Esophagus muscularis mucosa (tissue), 4 donors: ENCODE measurements around the gene MYH11. TPM values are rescaled to one million over a fixed set of nuclear protein-coding genes. Genes with fewer than 3 reads are reported as not detected.

Source experiments
- DNase-seq: peaks from one replicate; pipeline ENCODE4 v3.0.0-alpha.2; 2017; ENCODE audit errors: extremely low spot score
- H3K27ac ChIP-seq, 4 donors: fragments of 200-600 bp; sonication (generic); replicated peaks in 1 of 4; 1 replicate in 3 of 4; 2 replicates in 1 of 4; pipeline ENCODE4 v1.5.1; 2016 to 2019; ENCODE audit warnings: mild to moderate bottlenecking in 1 of 4
- H3K27me3 ChIP-seq, 4 donors: fragments of 200-600 bp; sonication (generic); one replicate each; pipeline versions ENCODE4 v1.5.1 to v1.6.0; 2016 to 2019
- H3K36me3 ChIP-seq, 4 donors: fragments of 200-600 bp; sonication (generic); one replicate each; pipeline ENCODE4 v1.5.1; 2016 to 2019
- H3K4me1 ChIP-seq, 4 donors: fragments of 200-600 bp; sonication (generic); one replicate each; pipeline ENCODE4 v1.5.1; 2016 to 2019
- H3K4me3 ChIP-seq, 4 donors: fragments of 200-600 bp; sonication (generic); 1 replicate in 2 of 4; 2 replicates in 2 of 4; pipeline ENCODE4 v1.5.1; 2016 to 2019; ENCODE audit warnings: mild to moderate bottlenecking in 4 of 4, moderate library complexity in 1 of 4
- H3K9me3 ChIP-seq, 4 donors: fragments of 200-600 bp; sonication (generic); 1 replicate in 3 of 4; 2 replicates in 1 of 4; pipeline ENCODE4 v1.5.1; 2016 to 2019
- EP300 ChIP-seq: sonication (generic); formaldehyde crosslinking; IDR thresholded peaks from one replicate; pipeline ENCODE4 v1.6.1; 2017; ENCODE audit warnings: antibody characterized with exemption
- POLR2A ChIP-seq: fragments of 450-650 bp; IDR thresholded peaks from one replicate; pipeline ENCODE4 v1.6.1; 2017; ENCODE audit warnings: antibody characterized with exemption, moderate library complexity, mild to moderate bottlenecking, low read depth
- POLR2AphosphoS5 ChIP-seq, 2 donors: sonication (generic); formaldehyde crosslinking; IDR thresholded peaks; one replicate each; pipeline ENCODE4 v1.6.1; 2017; ENCODE audit warnings: antibody characterized with exemption in 2 of 2
- WGBS: methylation state at CpG from one replicate; pipeline ENCODE4 v1.1.5; 2018; 5-methylcytosine and 5-hydroxymethylcytosine counted together
- intact Hi-C: fragments of 100-400 bp; cut with DNase I; formaldehyde crosslinking; loops from one replicate; pipeline ENCODE4 v1.15.1; 2023
- total RNA-seq, 4 donors: library from RNA; depleted of rRNA; stranded (reverse); fragments of >200 nt; gene quantifications; one replicate each; pipeline versions ENCODE4 v1.1.0 to v1.2.1, GENCODE V29; 2016
- TF ChIP-seq, protein P1 (sequence below), 3 experiments: fragments of 200-600 bp in 2 of 3; fragments of 450-650 bp in 1 of 3; sonication (generic) in 2 of 3; IDR thresholded peaks; one replicate each; pipeline ENCODE4 v1.5.1; 2017 to 2019; ENCODE audit warnings: antibody characterized with exemption in 3 of 3, mild to moderate bottlenecking in 2 of 3, moderate library complexity in 1 of 3

MYH11 gene
- total RNA-seq, 4 donors from 2014 or later, result 9,583 to 20,476 (median 14,208) TPM

DNA sequence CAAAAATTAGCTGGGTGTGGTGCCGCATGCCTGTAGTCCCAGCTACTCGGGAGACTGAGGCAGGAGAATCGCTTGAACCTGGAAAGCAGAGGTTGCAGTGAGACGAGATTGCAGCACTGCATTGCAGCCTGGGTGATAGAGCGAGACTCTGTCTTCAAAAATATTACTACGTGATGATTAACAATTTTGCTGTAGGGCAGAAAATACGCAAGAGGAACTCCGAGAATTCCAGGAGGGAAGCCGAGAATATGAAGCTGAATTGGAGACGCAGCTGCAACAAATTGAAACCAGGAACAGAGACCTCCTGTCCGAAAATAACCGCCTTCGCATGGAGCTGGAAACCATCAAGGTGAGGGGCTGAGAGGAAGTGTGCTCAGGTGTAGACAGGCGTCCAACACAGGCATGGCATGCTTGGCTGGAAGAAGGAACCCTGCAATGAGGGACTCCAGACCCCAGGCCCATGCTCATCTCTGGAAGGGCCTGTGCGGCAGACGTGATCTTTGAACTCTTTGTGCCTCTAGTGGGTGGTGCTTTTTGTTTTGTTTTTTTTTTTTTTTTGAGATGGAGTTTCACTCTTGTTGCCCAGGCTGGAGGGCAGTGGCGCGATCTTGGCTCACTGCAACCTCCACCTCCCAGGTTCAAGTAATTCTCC, 189.6 kb downstream of the MYH11 start:
- H3K4me3 ChIP-seq, result no peak overlapping the region
- H3K4me1 ChIP-seq, result peaks cover 8 to 15% (median 10%) of the 10 kb centered on the region in 4 donors
- 86% methylated on average over 18 of the region's 18 CpGs for WGBS
- no peaks in the 10 kb centered on the region for H3K27me3 ChIP-seq
- no peaks in the 10 kb centered on the region for H3K9me3 ChIP-seq
- peaks cover 39 to 82% (median 65%) of the 10 kb centered on the region in 4 donors for H3K36me3 ChIP-seq
- DNase-seq, result no peak
- H3K27ac ChIP-seq, result no peak overlapping the region
- intact Hi-C loops, result no loop called here
- TF ChIP-seq POLR2AphosphoS5 (IDR thresholded peaks at IDR 0.05), result no peak
- TF ChIP-seq POLR2A, result no peak
- TF ChIP-seq, protein P1, sequence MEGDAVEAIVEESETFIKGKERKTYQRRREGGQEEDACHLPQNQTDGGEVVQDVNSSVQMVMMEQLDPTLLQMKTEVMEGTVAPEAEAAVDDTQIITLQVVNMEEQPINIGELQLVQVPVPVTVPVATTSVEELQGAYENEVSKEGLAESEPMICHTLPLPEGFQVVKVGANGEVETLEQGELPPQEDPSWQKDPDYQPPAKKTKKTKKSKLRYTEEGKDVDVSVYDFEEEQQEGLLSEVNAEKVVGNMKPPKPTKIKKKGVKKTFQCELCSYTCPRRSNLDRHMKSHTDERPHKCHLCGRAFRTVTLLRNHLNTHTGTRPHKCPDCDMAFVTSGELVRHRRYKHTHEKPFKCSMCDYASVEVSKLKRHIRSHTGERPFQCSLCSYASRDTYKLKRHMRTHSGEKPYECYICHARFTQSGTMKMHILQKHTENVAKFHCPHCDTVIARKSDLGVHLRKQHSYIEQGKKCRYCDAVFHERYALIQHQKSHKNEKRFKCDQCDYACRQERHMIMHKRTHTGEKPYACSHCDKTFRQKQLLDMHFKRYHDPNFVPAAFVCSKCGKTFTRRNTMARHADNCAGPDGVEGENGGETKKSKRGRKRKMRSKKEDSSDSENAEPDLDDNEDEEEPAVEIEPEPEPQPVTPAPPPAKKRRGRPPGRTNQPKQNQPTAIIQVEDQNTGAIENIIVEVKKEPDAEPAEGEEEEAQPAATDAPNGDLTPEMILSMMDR (IDR thresholded peaks at IDR 0.05), result no peak
- no peak for TF ChIP-seq EP300

DNA sequence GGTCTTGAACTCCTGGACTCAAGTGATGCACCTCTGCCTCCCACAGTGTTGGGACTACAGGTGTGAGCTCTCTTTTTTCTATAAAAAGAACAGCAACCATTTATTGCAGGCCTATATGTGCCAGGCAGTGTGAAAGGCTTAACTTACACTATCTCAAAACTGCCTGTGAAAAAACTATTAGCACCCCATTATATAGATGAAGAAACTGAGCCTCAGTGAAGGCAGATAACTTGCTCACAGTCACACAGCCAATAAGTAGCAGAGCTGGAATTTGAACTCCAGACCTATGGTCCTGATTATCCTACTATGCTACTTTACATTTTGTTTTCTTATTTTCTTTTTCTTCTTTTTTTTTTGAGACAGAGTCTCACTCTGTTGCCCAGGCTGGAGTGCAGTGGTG, 191.7 kb downstream of the MYH11 start:
- Histone ChIP-seq H3K27ac (no peak overlapping the region), H3K27me3 (no peaks in the 10 kb centered on the region), H3K9me3 (no peaks in the 10 kb centered on the region), H3K36me3 (peaks cover 38 to 68% (median 61%) of the 10 kb centered on the region in 4 donors), H3K4me3 (no peak overlapping the region), H3K4me1 (peaks cover 0 to 14% (median 11%) of the 10 kb centered on the region in 4 donors)
- TF ChIP-seq EP300 (no peak), POLR2A (no peak), POLR2AphosphoS5 (IDR thresholded peaks at IDR 0.05) (no peak)
- TF ChIP-seq, protein P1 (IDR thresholded peaks at IDR 0.05), result no peak
- DNase-seq, result no peak
- intact Hi-C loops, result no loop called here

DNA sequence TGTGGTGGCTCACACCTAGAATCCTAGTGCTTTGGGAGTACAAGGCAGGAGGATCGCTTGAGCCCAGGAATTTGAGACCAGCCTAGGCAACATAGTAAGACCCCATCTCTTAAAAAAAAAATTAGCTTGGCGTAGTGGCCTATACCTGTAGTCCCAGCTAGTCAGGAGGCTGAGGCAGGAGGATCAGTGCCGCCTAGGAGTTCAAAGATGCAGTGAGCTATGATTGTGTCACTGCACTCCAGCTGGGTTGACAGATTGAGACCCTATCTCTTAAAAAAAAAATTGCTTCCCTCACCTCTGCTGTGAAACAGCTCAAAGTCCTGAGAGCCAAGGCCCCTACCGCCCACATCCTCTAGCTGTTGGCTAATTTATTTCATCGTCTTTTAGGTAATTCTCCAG, 196.6 kb downstream of the MYH11 start:
- peak overlapping the region; percentile 37 to 63 (median 60) for H3K27ac ChIP-seq
- intact Hi-C loops, result no loop called here
- H3K4me1 ChIP-seq, result peaks cover 2 to 33% (median 25%) of the 10 kb centered on the region in 4 donors
- no peaks in the 10 kb centered on the region for H3K27me3 ChIP-seq
- H3K4me3 ChIP-seq, result no peak overlapping the region
- TF ChIP-seq, protein P1 (IDR thresholded peaks at IDR 0.05), result no peak
- no peak for TF ChIP-seq POLR2AphosphoS5 (IDR thresholded peaks at IDR 0.05)
- no peak for TF ChIP-seq EP300
- TF ChIP-seq POLR2A, result no peak
- 81% methylated on average over 5 of the region's 5 CpGs for WGBS
- peaks cover 4 to 23% (median 15%) of the 10 kb centered on the region in 4 donors for H3K36me3 ChIP-seq
- H3K9me3 ChIP-seq, result no peaks in the 10 kb centered on the region
- no peak for DNase-seq

DNA sequence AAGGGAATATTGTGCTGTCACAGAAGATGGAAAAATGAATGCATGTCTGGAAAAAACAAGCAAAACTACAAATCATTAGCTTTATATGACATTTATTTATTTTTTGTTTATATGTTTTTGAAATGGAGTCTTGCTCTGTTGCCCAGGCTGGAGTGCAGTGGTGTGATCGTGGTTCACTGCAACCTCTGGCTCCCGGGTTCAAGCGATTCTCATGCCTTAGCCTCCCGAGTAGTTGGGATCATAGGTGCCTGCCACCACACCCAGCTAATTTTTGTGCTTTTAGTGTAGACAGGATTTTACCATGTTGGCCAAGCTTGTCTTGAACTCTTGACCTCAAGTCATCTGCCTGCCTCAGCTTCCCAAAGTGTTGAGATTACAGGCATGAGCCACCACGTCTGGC, 198.3 kb downstream of the MYH11 start:
- Histone ChIP-seq H3K4me3 (no peak overlapping the region), H3K36me3 (peaks cover 0 to 13% (median 2%) of the 10 kb centered on the region in 4 donors), H3K9me3 (no peaks in the 10 kb centered on the region), H3K27me3 (no peaks in the 10 kb centered on the region), H3K27ac (no peak overlapping the region), H3K4me1 (peaks cover 9 to 50% (median 42%) of the 10 kb centered on the region in 4 donors)
- intact Hi-C loops, result no loop called here
- TF ChIP-seq, protein P1 (IDR thresholded peaks at IDR 0.05), result no peak
- no peak for TF ChIP-seq POLR2A
- no peak for TF ChIP-seq EP300
- TF ChIP-seq POLR2AphosphoS5 (IDR thresholded peaks at IDR 0.05), result no peak
- DNase-seq, result no peak
- 93% methylated on average over 5 of the region's 5 CpGs for WGBS
